GM20000 (cell line): ENCODE measurements around the gene ARSK.

ENCODE experiments used
- DNase-seq: peaks from one replicate; pipeline ENCODE4 v3.0.0; 2012; ENCODE audit warnings: low spot score
- CTCF ChIP-seq: IDR thresholded peaks from 2 replicates; pipeline ENCODE4 v1.5.1; 2012; ENCODE audit warnings: mild to moderate bottlenecking, control low read depth; ENCODE audit errors: extremely low read depth, missing control alignments

Gene ARSK

DNA sequence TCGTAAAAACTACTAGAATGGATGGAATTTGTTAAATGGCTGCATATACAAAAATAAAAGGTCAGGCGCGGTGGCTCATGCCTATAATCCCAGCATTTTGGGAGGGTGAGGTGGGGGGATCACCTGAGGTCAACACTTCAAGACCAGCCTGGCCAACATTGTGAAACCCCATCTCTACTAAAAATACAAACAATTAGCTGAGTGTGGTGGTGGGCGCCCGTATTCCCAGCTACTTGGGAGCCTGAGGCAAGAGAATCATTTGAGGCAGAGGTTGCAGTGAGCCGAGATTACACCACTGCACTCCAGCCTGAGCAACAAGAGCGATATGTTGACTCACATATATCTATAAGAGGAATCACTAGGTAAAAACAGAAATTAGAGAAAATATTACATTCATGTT is 55.6 kb downstream of the ARSK start:
- DNase-seq: no peak
- no peak for TF ChIP-seq CTCF

GRCh38 chr5:95611396-95611795 is 56.5 kb downstream of the ARSK start:
- TF ChIP-seq CTCF: no peak
- DNase-seq: no peak

DNA sequence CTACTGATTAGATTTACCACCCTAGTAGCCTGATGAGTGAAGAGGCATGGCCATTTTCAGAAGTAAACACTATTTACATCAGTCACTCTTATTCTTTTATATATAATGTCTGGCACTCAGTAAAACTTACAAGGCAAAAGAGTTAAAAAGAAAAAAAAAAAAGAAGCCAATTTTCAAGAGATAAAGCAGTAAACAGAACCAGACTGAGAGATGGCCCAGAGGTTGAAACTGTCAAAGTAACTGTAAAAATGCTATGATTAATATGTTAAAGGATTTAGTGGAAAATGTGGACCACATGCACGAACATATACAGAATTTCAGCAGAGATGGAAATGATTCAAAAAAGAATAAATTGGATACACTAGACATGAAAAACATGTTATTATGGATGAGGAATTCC is 58.6 kb downstream of the ARSK start:
- TF ChIP-seq CTCF: no peak
- no peak for DNase-seq

DNA sequence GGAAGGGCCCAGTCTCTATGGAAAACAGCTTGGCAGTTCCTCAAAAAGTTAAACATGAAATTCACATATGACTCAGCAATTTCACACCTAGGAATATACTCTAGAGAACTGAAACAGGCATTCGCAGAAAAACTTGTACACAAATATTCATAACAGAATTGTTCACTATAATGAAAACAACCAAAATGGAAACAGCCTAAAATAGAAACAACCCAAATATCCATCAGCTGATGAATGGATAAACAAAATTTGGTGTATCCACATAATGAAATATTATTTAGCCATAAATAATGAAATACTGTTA is 60.2 kb downstream of the ARSK start:
- no peak for TF ChIP-seq CTCF
- DNase-seq: no peak

GRCh38 chr5:95617057-95617456 is 62.2 kb downstream of the ARSK start:
- peak; percentile 36 for DNase-seq
- no peak for TF ChIP-seq CTCF

- TF ChIP-seq CTCF: no peak
- no peak for DNase-seq
Measured at GRCh38 chr5:95619096-95619495, 64.2 kb downstream of the ARSK start.

GRCh38 chr5:95619514-95620029 is 64.7 kb downstream of the ARSK start:
- no peak for TF ChIP-seq CTCF
- DNase-seq: no peak
